ENCODE data around the gene ZSWIM5.
"Not testable (repeated sequence)": the region's sequence is repeated elsewhere in the genome, so short reads cannot be mapped to it uniquely, and the experiment has no call there.

Gene ZSWIM5

GRCh38 chr1:45200906-45201500 is 5.4 kb downstream of the ZSWIM5 start:
- FAIRE-seq = no peak

- no peak for FAIRE-seq
Observed at GRCh38 chr1:45200435-45200834, 6.0 kb downstream of the ZSWIM5 start.

- no peak for FAIRE-seq
Observed at GRCh38 chr1:45198185-45198584, 8.2 kb downstream of the ZSWIM5 start.

GRCh38 chr1:45196863-45197262 is 9.5 kb downstream of the ZSWIM5 start:
- FAIRE-seq = no peak

GRCh38 chr1:45191418-45191783 is 15.0 kb downstream of the ZSWIM5 start:
- no peak for FAIRE-seq

- no peak for FAIRE-seq
Observed at GRCh38 chr1:45187725-45188124, 18.7 kb downstream of the ZSWIM5 start.

GRCh38 chr1:45179918-45180519 is 26.4 kb downstream of the ZSWIM5 start:
- not testable (repeated sequence) for FAIRE-seq

- no peak for FAIRE-seq
Observed at GRCh38 chr1:45177452-45177851, 29.0 kb downstream of the ZSWIM5 start.

GRCh38 chr1:45172764-45173163 is 33.6 kb downstream of the ZSWIM5 start:
- FAIRE-seq = no peak

GRCh38 chr1:45172005-45172404 is 34.4 kb downstream of the ZSWIM5 start:
- peak; percentile 18 for FAIRE-seq

- FAIRE-seq = peak; percentile 4
Observed at GRCh38 chr1:45171575-45171974, 34.8 kb downstream of the ZSWIM5 start.

GRCh38 chr1:45170151-45170742 is 36.2 kb downstream of the ZSWIM5 start:
- FAIRE-seq = no peak

GRCh38 chr1:45167947-45168346 is 38.5 kb downstream of the ZSWIM5 start:
- not testable (repeated sequence) for FAIRE-seq

GRCh38 chr1:45164307-45164706 is 42.1 kb downstream of the ZSWIM5 start:
- not testable (repeated sequence) for FAIRE-seq

GRCh38 chr1:45163111-45163510 is 43.3 kb downstream of the ZSWIM5 start:
- FAIRE-seq = not testable (repeated sequence)

GRCh38 chr1:45162041-45163035 is 44.1 kb downstream of the ZSWIM5 start:
- FAIRE-seq = not testable (repeated sequence)

- no peak for FAIRE-seq
Observed at GRCh38 chr1:45155957-45156356, 50.4 kb downstream of the ZSWIM5 start.

GRCh38 chr1:45155423-45155822 is 51.0 kb downstream of the ZSWIM5 start:
- no peak for FAIRE-seq

GRCh38 chr1:45152126-45152525 is 54.3 kb downstream of the ZSWIM5 start:
- FAIRE-seq = no peak

- no peak for FAIRE-seq
Observed at GRCh38 chr1:45148209-45148825, 58.1 kb downstream of the ZSWIM5 start.

GRCh38 chr1:45146833-45147232 is 59.6 kb downstream of the ZSWIM5 start:
- FAIRE-seq = no peak

- FAIRE-seq = no peak
Observed at GRCh38 chr1:45141247-45142003, 65.0 kb downstream of the ZSWIM5 start.

Data from endometrium (tissue), 2 donors.